Neural progenitor cell (in vitro differentiated cells): ENCODE results near the gene MPRIP. TPM values are rescaled to one million over a fixed set of nuclear protein-coding genes. Genes with fewer than 3 reads are reported as not detected.

ENCODE experiments used
- DNase-seq: peaks from one replicate; pipeline ENCODE4 v3.0.0-alpha.2; 2016; ENCODE audit warnings: low spot score
- H2AFZ ChIP-seq: fragments of 200-600 bp; sonication (generic); replicated peaks from 2 replicates; pipeline ENCODE4 v1.6.1; 2016; ENCODE audit warnings: antibody characterized with exemption
- H3F3A ChIP-seq: fragments of 200-600 bp; sonication (generic); 2 replicates; pipeline ENCODE4 v1.6.1; 2016; ENCODE audit warnings: antibody characterized with exemption, low read depth
- H3K27ac ChIP-seq: fragments of 200-600 bp; sonication (generic); 2 replicates; pipeline ENCODE4 v1.5.1; 2016; ENCODE audit warnings: mild to moderate bottlenecking
- H3K27me3 ChIP-seq: fragments of 200-600 bp; sonication (generic); 2 replicates; pipeline ENCODE4 v1.6.1; 2016; ENCODE audit warnings: mild to moderate bottlenecking, moderate library complexity
- H3K36me3 ChIP-seq: fragments of 200-600 bp; sonication (generic); 2 replicates; pipeline ENCODE4 v1.5.1; 2016
- H3K4me1 ChIP-seq: fragments of 200-600 bp; sonication (generic); 2 replicates; pipeline ENCODE4 v1.6.1; 2016; ENCODE audit warnings: mixed run types
- H3K4me2 ChIP-seq: fragments of 200-600 bp; sonication (generic); 2 replicates; pipeline ENCODE4 v1.6.1; 2016
- H3K4me3 ChIP-seq: fragments of 200-600 bp; sonication (generic); 2 replicates; pipeline ENCODE4 v1.5.1; 2016
- H3K79me2 ChIP-seq: fragments of 200-600 bp; sonication (generic); 2 replicates; pipeline ENCODE4 v1.6.1; 2016; ENCODE audit warnings: low read depth
- H3K9ac ChIP-seq: fragments of 200-600 bp; sonication (generic); 2 replicates; pipeline ENCODE4 v1.6.1; 2016
- H3K9me3 ChIP-seq: fragments of 200-600 bp; sonication (generic); 2 replicates; pipeline ENCODE4 v1.5.1; 2016; ENCODE audit warnings: low read depth
- H4K20me1 ChIP-seq: fragments of 200-600 bp; sonication (generic); 2 replicates; pipeline ENCODE4 v1.6.1; 2016; ENCODE audit warnings: low read depth
- H3K27ac Mint-ChIP-seq: 3 replicates; pipeline ENCODE4 v1.8.0; 2021; ENCODE audit warnings: mixed read lengths
- H3K27me3 Mint-ChIP-seq: 2 replicates; pipeline ENCODE4 v1.8.0; 2022; ENCODE audit warnings: low read depth, mild to moderate bottlenecking, inconsistent platforms, moderate library complexity, mixed read lengths; ENCODE audit not compliant: insufficient read depth
- H3K36me3 Mint-ChIP-seq: 3 replicates; pipeline ENCODE4 v1.8.0; 2021; ENCODE audit warnings: mixed read lengths
- H3K4me1 Mint-ChIP-seq: 3 replicates; pipeline ENCODE4 v1.8.0; 2021; ENCODE audit warnings: mixed read lengths
- H3K4me3 Mint-ChIP-seq: 3 replicates; pipeline ENCODE4 v1.8.0; 2021; ENCODE audit warnings: mild to moderate bottlenecking, moderate library complexity, mixed read lengths
- H3K9me3 Mint-ChIP-seq: 3 replicates; pipeline ENCODE4 v1.8.0; 2020; ENCODE audit warnings: mixed read lengths
- CTCF ChIP-seq: fragments of 200-600 bp; sonication (generic); IDR thresholded peaks from 2 replicates; pipeline ENCODE4 v1.5.1; 2017; ENCODE audit warnings: antibody characterized with exemption, mild to moderate bottlenecking
- EZH2 ChIP-seq: fragments of 200-600 bp; sonication (generic); IDR thresholded peaks from 2 replicates; pipeline ENCODE4 v1.6.1; 2017; ENCODE audit warnings: antibody characterized with exemption, mild to moderate bottlenecking, moderate library complexity
- EZH2phosphoT487 ChIP-seq: fragments of 200-600 bp; sonication (generic); IDR thresholded peaks from 2 replicates; pipeline ENCODE4 v1.6.1; 2017; ENCODE audit warnings: antibody characterized with exemption
- total RNA-seq: library from RNA; depleted of rRNA; stranded (reverse); fragments of >200 nt; gene quantifications from 2 replicates; pipeline ENCODE4 v1.2.3, GENCODE V29; 2015; ENCODE audit warnings: low replicate concordance

The MPRIP gene
- total RNA-seq, 1 donor from 2014 or later: 42.1 TPM

GRCh38 chr17:17029938-17030337, 12.3 kb upstream of the MPRIP start:
- no peaks in the 10 kb centered on the region for H3K79me2 ChIP-seq
- no peaks in the 10 kb centered on the region for H3K27me3 ChIP-seq
- H3K4me1 Mint-ChIP-seq: peaks cover 45% of the 10 kb centered on the region
- H3K4me3 Mint-ChIP-seq: no peak overlapping the region
- no peak overlapping the region for H3K4me3 ChIP-seq
- no peak overlapping the region for H3K4me2 ChIP-seq
- H3K9me3 ChIP-seq: no peaks in the 10 kb centered on the region
- peak; percentile 6 for DNase-seq
- no peaks in the 10 kb centered on the region for H4K20me1 ChIP-seq
- no peak overlapping the region for H3K9ac ChIP-seq
- H3K36me3 Mint-ChIP-seq: no peaks in the 10 kb centered on the region
- peak overlapping the region; percentile 73 for H3K27ac Mint-ChIP-seq
- TF ChIP-seq CTCF: no peak
- TF ChIP-seq EZH2phosphoT487: no peak
- TF ChIP-seq EZH2: no peak
- no peaks in the 10 kb centered on the region for H3K36me3 ChIP-seq
- peaks cover 9% of the 10 kb centered on the region for H3K27me3 Mint-ChIP-seq
- no peaks in the 10 kb centered on the region for H3F3A ChIP-seq
- no peak overlapping the region for H3K27ac ChIP-seq
- H2AFZ ChIP-seq: no peak overlapping the region
- no peaks in the 10 kb centered on the region for H3K9me3 Mint-ChIP-seq
- H3K4me1 ChIP-seq: peaks cover 19% of the 10 kb centered on the region

GRCh38 chr17:17030515-17031211, 11.6 kb upstream of the MPRIP start:
- H3K9me3 Mint-ChIP-seq: no peaks in the 10 kb centered on the region
- H3K27me3 Mint-ChIP-seq: peaks cover 11% of the 10 kb centered on the region
- Histone ChIP-seq H3K36me3 (no peaks in the 10 kb centered on the region), H4K20me1 (no peaks in the 10 kb centered on the region), H3F3A (no peaks in the 10 kb centered on the region), H2AFZ (no peak overlapping the region), H3K9me3 (no peaks in the 10 kb centered on the region), H3K27ac (no peak overlapping the region), H3K79me2 (no peaks in the 10 kb centered on the region), H3K9ac (no peak overlapping the region), H3K27me3 (no peaks in the 10 kb centered on the region), H3K4me1 (peaks cover 19% of the 10 kb centered on the region), H3K4me2 (no peak overlapping the region), H3K4me3 (no peak overlapping the region)
- DNase-seq: no peak
- H3K4me3 Mint-ChIP-seq: peak overlapping the region; percentile 41
- peak overlapping the region; percentile 69 for H3K27ac Mint-ChIP-seq
- H3K36me3 Mint-ChIP-seq: no peaks in the 10 kb centered on the region
- H3K4me1 Mint-ChIP-seq: peaks cover 45% of the 10 kb centered on the region
- TF ChIP-seq EZH2 (no peak), EZH2phosphoT487 (no peak), CTCF (no peak)

GRCh38 chr17:17032131-17032692, 10.0 kb upstream of the MPRIP start:
- Histone ChIP-seq H3K27me3 (no peaks in the 10 kb centered on the region), H4K20me1 (no peaks in the 10 kb centered on the region), H2AFZ (no peak overlapping the region), H3K4me1 (peaks cover 19% of the 10 kb centered on the region), H3K9me3 (no peaks in the 10 kb centered on the region), H3K36me3 (no peaks in the 10 kb centered on the region), H3F3A (no peaks in the 10 kb centered on the region), H3K9ac (no peak overlapping the region), H3K4me2 (no peak overlapping the region), H3K4me3 (no peak overlapping the region), H3K27ac (no peak overlapping the region), H3K79me2 (no peaks in the 10 kb centered on the region)
- peak overlapping the region; percentile 61 for H3K27ac Mint-ChIP-seq
- DNase-seq: peak; percentile 18
- no peak overlapping the region for H3K4me3 Mint-ChIP-seq
- H3K36me3 Mint-ChIP-seq: no peaks in the 10 kb centered on the region
- H3K9me3 Mint-ChIP-seq: no peaks in the 10 kb centered on the region
- TF ChIP-seq EZH2: no peak
- no peak for TF ChIP-seq EZH2phosphoT487
- TF ChIP-seq CTCF: no peak
- peaks cover 45% of the 10 kb centered on the region for H3K4me1 Mint-ChIP-seq
- peaks cover 16% of the 10 kb centered on the region for H3K27me3 Mint-ChIP-seq
